ENCODE measurements around the gene F12. TPM values are rescaled to one million over a fixed set of nuclear protein-coding genes. Genes with fewer than 3 reads are reported as not detected.

F12 gene
- total RNA-seq, 4 donors from 2014 or later: 2.6 to 20.1 (median 5.6) TPM

GRCh38 chr5:177388521-177389052 is 20.8 kb downstream of the F12 start:
- in situ Hi-C loops (cut with MboI; ENCODE audit: low pct_ligation_motif_present in 1 of 4, low pct_unique_long_range_greater_than_20kb in 1 of 4, low sequenced_read_pairs in 3 of 4): loop anchor here in 1 of 4 donors (25.0 kb wide), 1 partner anchor 124 kb away; the partner anchor contains the start of genes DDX41 and DOK3
- no peaks in the 10 kb centered on the region for H3K9me3 ChIP-seq
- H3K27ac ChIP-seq: peak overlapping the region in 2 of 4 donors; percentile 27 to 42
- H3K4me3 ChIP-seq: no peak overlapping the region
- H3K27me3 ChIP-seq: peaks cover 7% of the 10 kb centered on the region
- peaks cover 0 to 14% (median 6%) of the 10 kb centered on the region in 4 donors for H3K4me1 ChIP-seq
- intact Hi-C loops (cut with DNase I; ENCODE audit: low total_unique reads): loop anchor here (5.0 kb wide), 1 partner anchor 64 kb away; no protein-coding TSS in a partner anchor
- DNase-seq: no peak
- no peaks in the 10 kb centered on the region for H3K36me3 ChIP-seq
- TF ChIP-seq CTCF (IDR thresholded peaks at IDR 0.05) (no peak), POLR2A (IDR thresholded peaks at IDR 0.05) (no peak), EP300 (IDR thresholded peaks at IDR 0.05; ENCODE audit: low read depth) (no peak), POLR2AphosphoS5 (IDR thresholded peaks at IDR 0.05) (no peak)
- 83% methylated on average over 10 of the region's 10 CpGs; no CpG with 5 or more reads in 1 of the 2 donors for whole genome bisulfite sequencing, 2 donors (ENCODE audit: low coverage in 1 of 2)

- peaks cover 0 to 14% (median 6%) of the 10 kb centered on the region in 4 donors for H3K4me1 ChIP-seq
- H3K4me3 ChIP-seq: no peak overlapping the region
- in situ Hi-C loops (cut with MboI; ENCODE audit: low pct_ligation_motif_present in 1 of 4, low pct_unique_long_range_greater_than_20kb in 1 of 4, low sequenced_read_pairs in 3 of 4) (loop anchor here in 1 of 4 donors (25.0 kb wide), 1 partner anchor 125 kb away; the partner anchor contains the start of genes DDX41 and DOK3), intact Hi-C loops (cut with DNase I; ENCODE audit: low total_unique reads) (loop anchor here (5.0 kb wide), 1 partner anchor 65 kb away; no protein-coding TSS in a partner anchor)
- no peak for DNase-seq
- no peak overlapping the region for H3K27ac ChIP-seq
- no peaks in the 10 kb centered on the region for H3K9me3 ChIP-seq
- peaks cover 7% of the 10 kb centered on the region for H3K27me3 ChIP-seq
- no peaks in the 10 kb centered on the region for H3K36me3 ChIP-seq
- WGBS, 2 donors (ENCODE audit: low coverage in 1 of 2): 89% methylated on average over 14 of the region's 14 CpGs; no CpG with 5 or more reads in 1 of the 2 donors
- TF ChIP-seq CTCF (IDR thresholded peaks at IDR 0.05): no peak
- TF ChIP-seq EP300 (IDR thresholded peaks at IDR 0.05; ENCODE audit: low read depth): no peak
- no peak for TF ChIP-seq POLR2A (IDR thresholded peaks at IDR 0.05)
- TF ChIP-seq POLR2AphosphoS5 (IDR thresholded peaks at IDR 0.05): no peak
These were observed 22.0 kb downstream of the F12 start for GRCh38 chr5:177387405-177387804.

GRCh38 chr5:177386542-177386941 is 22.8 kb downstream of the F12 start:
- H3K4me1 ChIP-seq: peaks cover 0 to 14% (median 6%) of the 10 kb centered on the region in 4 donors
- no peaks in the 10 kb centered on the region for H3K36me3 ChIP-seq
- H3K27ac ChIP-seq: no peak overlapping the region
- intact Hi-C loops (cut with DNase I; ENCODE audit: low total_unique reads) (loop anchor here (5.0 kb wide), 1 partner anchor 66 kb away; no protein-coding TSS in a partner anchor), in situ Hi-C loops (cut with MboI; ENCODE audit: low pct_ligation_motif_present in 1 of 4, low pct_unique_long_range_greater_than_20kb in 1 of 4, low sequenced_read_pairs in 3 of 4) (loop anchor here in 1 of 4 donors (25.0 kb wide), 1 partner anchor 126 kb away; the partner anchor contains the start of genes DDX41 and DOK3)
- no peak overlapping the region for H3K4me3 ChIP-seq
- no peak for TF ChIP-seq CTCF (IDR thresholded peaks at IDR 0.05)
- no peak for TF ChIP-seq EP300 (IDR thresholded peaks at IDR 0.05; ENCODE audit: low read depth)
- no peak for TF ChIP-seq POLR2AphosphoS5 (IDR thresholded peaks at IDR 0.05)
- TF ChIP-seq POLR2A (IDR thresholded peaks at IDR 0.05): no peak
- H3K27me3 ChIP-seq: peaks cover 7% of the 10 kb centered on the region
- 88% methylated on average over 8 of the region's 8 CpGs; no CpG with 5 or more reads in 1 of the 2 donors for WGBS, 2 donors (ENCODE audit: low coverage in 1 of 2)
- no peaks in the 10 kb centered on the region for H3K9me3 ChIP-seq
- DNase-seq: no peak

- intact Hi-C loops (cut with DNase I; ENCODE audit: low total_unique reads): loop anchor here (5.0 kb wide), 1 partner anchor 67 kb away; no protein-coding TSS in a partner anchor
- Histone ChIP-seq H3K9me3 (no peaks in the 10 kb centered on the region), H3K27me3 (peaks cover 7% of the 10 kb centered on the region), H3K36me3 (no peaks in the 10 kb centered on the region), H3K4me3 (no peak overlapping the region), H3K4me1 (peaks cover 0 to 14% (median 6%) of the 10 kb centered on the region in 4 donors), H3K27ac (no peak overlapping the region)
- in situ Hi-C loops (cut with MboI; ENCODE audit: low pct_ligation_motif_present in 1 of 4, low pct_unique_long_range_greater_than_20kb in 1 of 4, low sequenced_read_pairs in 3 of 4): loop anchor here in 1 of 4 donors (25.0 kb wide), 1 partner anchor 127 kb away; the partner anchor contains the start of genes DDX41 and DOK3
- DNase-seq: no peak
- 72% methylated on average over 11 of the region's 11 CpGs; no CpG with 5 or more reads in 1 of the 2 donors for WGBS, 2 donors (ENCODE audit: low coverage in 1 of 2)
- TF ChIP-seq POLR2A (IDR thresholded peaks at IDR 0.05) (no peak), EP300 (IDR thresholded peaks at IDR 0.05; ENCODE audit: low read depth) (no peak), CTCF (IDR thresholded peaks at IDR 0.05) (no peak), POLR2AphosphoS5 (IDR thresholded peaks at IDR 0.05) (no peak)
These were observed 23.6 kb downstream of the F12 start for GRCh38 chr5:177385720-177386119.

Measured in transverse colon (tissue), 4 donors.